Pancreas (tissue), 10 donors: ENCODE results near the gene HABP2. TPM values are rescaled to one million over a fixed set of nuclear protein-coding genes. Genes with fewer than 3 reads are reported as not detected.

Experiments used
- ATAC-seq, 4 donors: fragments of 200-7000 bp; cut with Tn5 transposase; one replicate each; pipeline versions ENCODE4 v1.8.0 to v1.9.1; 2020; ENCODE audit warnings: mild to moderate bottlenecking in 4 of 4, moderate library complexity in 4 of 4
- DNase-seq, 6 donors: peaks; one replicate each; pipeline ENCODE4 v3.0.0-alpha.2; 2020
- FAIRE-seq: peaks from 2 replicates; lab custom pipeline; 2012; peaks lifted over from hg19 to GRCh38; lab: Jason Lieb, UNC
- H3K27ac ChIP-seq, 4 donors: fragments of 200-600 bp; sonication (generic); 1 replicate in 3 of 4; 2 replicates in 1 of 4; pipeline versions ENCODE4 v1.5.0 to v1.8.0; 2020
- H3K27me3 ChIP-seq, 4 donors: fragments of 200-600 bp; one replicate each; pipeline ENCODE4 v1.8.0; 2021
- H3K36me3 ChIP-seq, 3 donors: fragments of 200-600 bp; sonication (generic) in 1 of 3; one replicate each; pipeline versions ENCODE4 v1.5.0 to v1.8.0; 2020 to 2021
- H3K4me1 ChIP-seq, 3 donors: fragments of 200-600 bp; one replicate each; pipeline ENCODE4 v1.8.0; 2021
- H3K4me3 ChIP-seq, 4 donors: fragments of 200-600 bp; sonication (generic) in 2 of 4; one replicate each; pipeline versions ENCODE4 v1.5.0 to v1.8.0; 2020 to 2021
- H3K9me3 ChIP-seq, 4 donors: fragments of 200-600 bp; one replicate each; pipeline ENCODE4 v1.8.0; 2021
- WGBS, 2 donors: extraction: QIAGEN DNeasy Blood & Tissue Kit; methylation state at CpG; one replicate each; pipeline ENCODE4 v1.1.7; 2013; 5-methylcytosine and 5-hydroxymethylcytosine counted together
- intact Hi-C, 3 donors: fragments of 100-400 bp; cut with DNase I; formaldehyde crosslinking; loops; one replicate each; pipeline versions ENCODE4 v1.11.1 to v1.14.2; 2022
- polyA plus RNA-seq, 2 donors: library from polyadenylated mRNA; stranded (reverse); fragments of 200-250 nt; gene quantifications; one replicate each; pipeline ENCODE4 v1.2.3, GENCODE V29; 2013
- total RNA-seq, 6 donors: library from RNA; stranded (reverse); fragmentation: NEBNext Ultra II Directional in 4 of 6; extraction: Animal tissue kit (Norgen Biotek cat#: 25700) in 4 of 6; gene quantifications; one replicate each; pipeline versions ENCODE4 v1.2.1 to v1.2.4, GENCODE V29; 2021 to 2023
- TF ChIP-seq, protein P1 (sequence below), 4 donors: fragments of 200-600 bp; sonication (generic) in 3 of 4; IDR thresholded peaks; one replicate each; pipeline versions ENCODE4 v1.5.0 to v1.8.0; 2021; ENCODE audit warnings: antibody characterized with exemption in 4 of 4
- donor health status: healthy with polysubstance abuse.
- donor health status: DM: no; HTN: no; CAD: no; lungs with moderate emphysema.
- donor health status: DM: no; HTN: no; CAD: no.
- donor health status: control.
- donor health status: control.
- donor health status: Bipolar disorder and iron deficiency.
- donor health status: DM: yes; HTN: yes; CAD: no.
- donor health status: DM: no; HTN: no; CAD: no.
- donor health status: DM: no; HTN: no; CAD: no.
- donor health status: DM: yes; HTN: yes; CAD: no.

The HABP2 gene
- total and polyA plus RNA-seq, 8 donors, result 8.8 to 51.7 (median 14.0) TPM

DNA sequence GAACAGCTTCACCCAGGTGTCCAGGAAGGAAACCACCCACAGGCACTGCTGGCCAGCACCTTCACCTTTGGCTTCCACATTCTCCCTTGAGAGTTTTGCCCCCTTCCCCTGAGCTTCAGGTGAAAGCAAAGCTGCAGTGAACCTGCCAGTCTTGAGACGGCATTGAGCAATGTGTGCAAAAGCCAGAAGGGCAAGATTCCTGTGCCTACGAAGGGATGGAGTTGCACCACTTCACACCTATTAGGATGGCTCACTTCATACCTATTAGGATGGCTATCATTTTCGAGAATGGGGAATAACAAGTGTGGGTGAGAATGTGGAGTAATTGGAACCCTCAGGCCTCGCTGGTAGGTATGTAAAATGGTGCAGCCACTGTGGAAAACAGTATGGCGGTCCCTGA lies 7.2 kb downstream of the HABP2 start:
- ATAC-seq, result no peak

DNA sequence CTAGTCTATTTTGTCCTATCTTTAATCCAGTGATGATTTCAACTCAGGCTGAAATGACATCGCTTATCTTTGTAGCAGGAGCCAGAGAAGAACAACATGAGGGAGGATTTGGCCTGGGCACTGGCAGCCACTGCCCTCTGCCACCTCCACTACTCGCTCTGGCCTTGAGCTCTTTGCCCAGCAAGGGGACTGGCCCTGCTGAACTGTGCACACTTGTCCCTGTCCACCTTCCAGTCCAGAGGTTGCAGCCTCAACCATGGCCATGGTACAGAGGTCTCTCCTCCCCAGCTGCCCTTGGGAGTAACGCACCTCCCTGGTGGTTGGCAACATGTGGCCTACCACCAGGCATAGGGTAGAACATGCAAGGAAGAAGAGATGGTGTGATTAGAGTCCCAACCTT lies 8.4 kb downstream of the HABP2 start:
- Histone ChIP-seq H3K9me3 (no peaks in the 10 kb centered on the region), H3K36me3 (no peaks in the 10 kb centered on the region), H3K4me3 (no peak overlapping the region), H3K27me3 (no peaks in the 10 kb centered on the region), H3K27ac (no peak overlapping the region), H3K4me1 (peaks cover 0 to 13% (median 0%) of the 10 kb centered on the region in 3 donors)
- WGBS, 2 donors, result 89 to 93% methylated on average over 3 of the region's 3 CpGs
- intact Hi-C loops, result no loop called here
- ATAC-seq (no peak), FAIRE-seq (no peak), DNase-seq (no peak)
- TF ChIP-seq, protein P1, sequence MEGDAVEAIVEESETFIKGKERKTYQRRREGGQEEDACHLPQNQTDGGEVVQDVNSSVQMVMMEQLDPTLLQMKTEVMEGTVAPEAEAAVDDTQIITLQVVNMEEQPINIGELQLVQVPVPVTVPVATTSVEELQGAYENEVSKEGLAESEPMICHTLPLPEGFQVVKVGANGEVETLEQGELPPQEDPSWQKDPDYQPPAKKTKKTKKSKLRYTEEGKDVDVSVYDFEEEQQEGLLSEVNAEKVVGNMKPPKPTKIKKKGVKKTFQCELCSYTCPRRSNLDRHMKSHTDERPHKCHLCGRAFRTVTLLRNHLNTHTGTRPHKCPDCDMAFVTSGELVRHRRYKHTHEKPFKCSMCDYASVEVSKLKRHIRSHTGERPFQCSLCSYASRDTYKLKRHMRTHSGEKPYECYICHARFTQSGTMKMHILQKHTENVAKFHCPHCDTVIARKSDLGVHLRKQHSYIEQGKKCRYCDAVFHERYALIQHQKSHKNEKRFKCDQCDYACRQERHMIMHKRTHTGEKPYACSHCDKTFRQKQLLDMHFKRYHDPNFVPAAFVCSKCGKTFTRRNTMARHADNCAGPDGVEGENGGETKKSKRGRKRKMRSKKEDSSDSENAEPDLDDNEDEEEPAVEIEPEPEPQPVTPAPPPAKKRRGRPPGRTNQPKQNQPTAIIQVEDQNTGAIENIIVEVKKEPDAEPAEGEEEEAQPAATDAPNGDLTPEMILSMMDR (IDR thresholded peaks at IDR 0.05), result no peak

More for the DNA sequence above, 7.2 kb downstream of the HABP2 start:
- Histone ChIP-seq H3K27me3 (no peaks in the 10 kb centered on the region), H3K9me3 (no peaks in the 10 kb centered on the region), H3K36me3 (no peaks in the 10 kb centered on the region), H3K4me3 (no peak overlapping the region), H3K4me1 (peaks cover 0 to 13% (median 0%) of the 10 kb centered on the region in 3 donors), H3K27ac (no peak overlapping the region)
- WGBS, 2 donors, result 85 to 86% methylated on average over 5 of the region's 5 CpGs
- TF ChIP-seq, protein P1 (IDR thresholded peaks at IDR 0.05), result no peak
- DNase-seq, result no peak
- no peak for FAIRE-seq
- intact Hi-C loops, result no loop called here

DNA sequence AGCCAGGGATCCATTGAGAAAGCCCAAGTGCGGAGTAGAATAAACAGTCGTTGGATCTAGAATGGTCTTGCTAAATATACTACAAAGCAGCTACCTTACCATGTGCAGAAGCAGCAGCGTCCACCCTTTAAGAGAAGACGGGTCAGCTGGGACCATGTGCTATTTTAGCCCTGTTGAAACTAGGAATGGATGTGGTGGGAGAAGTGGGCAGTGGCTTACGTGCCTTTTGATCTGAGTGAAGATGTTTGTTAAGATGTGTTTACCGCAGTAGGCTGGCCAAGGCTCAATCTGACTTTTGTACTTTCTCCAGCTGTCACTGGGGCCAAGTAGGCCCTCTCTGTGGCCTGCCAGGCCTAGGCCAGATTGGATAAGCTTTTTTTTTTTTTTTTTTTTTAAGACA lies 9.2 kb downstream of the HABP2 start:
- WGBS, 2 donors, result 71 to 72% methylated on average over 6 of the region's 6 CpGs

DNA sequence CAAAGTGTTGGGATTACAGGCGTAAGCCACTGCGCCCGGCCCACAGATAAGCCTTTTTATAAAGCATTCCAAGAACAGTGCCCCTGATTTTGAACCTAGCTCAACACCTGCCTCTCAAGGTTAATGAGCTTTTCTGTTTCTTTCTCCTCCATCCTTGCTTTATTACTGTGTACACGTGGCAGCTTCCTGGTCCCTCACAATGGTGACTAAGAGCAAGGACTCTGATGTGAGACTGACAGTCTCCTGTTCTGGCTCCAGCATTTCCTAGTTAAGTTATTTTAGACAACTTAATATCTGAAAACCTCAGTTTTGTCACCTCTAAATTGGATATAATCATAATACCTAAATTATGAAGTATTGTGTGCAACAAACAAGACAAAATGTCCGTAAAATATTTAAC lies 9.9 kb downstream of the HABP2 start:
- Histone ChIP-seq H3K4me1 (peaks cover 0 to 9% (median 0%) of the 10 kb centered on the region in 3 donors), H3K36me3 (no peaks in the 10 kb centered on the region), H3K27ac (peak overlapping the region in 2 of 4 donors; percentile 41 to 44), H3K27me3 (no peaks in the 10 kb centered on the region), H3K4me3 (peak overlapping the region in 1 of 4 donors; percentile 49), H3K9me3 (no peaks in the 10 kb centered on the region)
- intact Hi-C loops, result no loop called here
- TF ChIP-seq, protein P1 (IDR thresholded peaks at IDR 0.05), result no peak
- DNase-seq (no peak), FAIRE-seq (no peak), ATAC-seq (peak in 2 of 4 donors; percentile 45 to 64)
- WGBS, 2 donors, result 70 to 82% methylated on average over 5 of the region's 5 CpGs

More for the DNA sequence above, 9.2 kb downstream of the HABP2 start:
- TF ChIP-seq, protein P1 (IDR thresholded peaks at IDR 0.05), result no peak
- no peaks in the 10 kb centered on the region for H3K9me3 ChIP-seq
- intact Hi-C loops, result no loop called here
- DNase-seq (no peak), ATAC-seq (peak in 3 of 4 donors; percentile 4 to 24 (median 5)), FAIRE-seq (no peak)
- H3K4me1 ChIP-seq, result peaks cover 0 to 11% (median 0%) of the 10 kb centered on the region in 3 donors
- H3K4me3 ChIP-seq, result no peak overlapping the region
- no peaks in the 10 kb centered on the region for H3K36me3 ChIP-seq
- peak overlapping the region in 1 of 4 donors; percentile 8 for H3K27ac ChIP-seq
- H3K27me3 ChIP-seq, result no peaks in the 10 kb centered on the region

DNA sequence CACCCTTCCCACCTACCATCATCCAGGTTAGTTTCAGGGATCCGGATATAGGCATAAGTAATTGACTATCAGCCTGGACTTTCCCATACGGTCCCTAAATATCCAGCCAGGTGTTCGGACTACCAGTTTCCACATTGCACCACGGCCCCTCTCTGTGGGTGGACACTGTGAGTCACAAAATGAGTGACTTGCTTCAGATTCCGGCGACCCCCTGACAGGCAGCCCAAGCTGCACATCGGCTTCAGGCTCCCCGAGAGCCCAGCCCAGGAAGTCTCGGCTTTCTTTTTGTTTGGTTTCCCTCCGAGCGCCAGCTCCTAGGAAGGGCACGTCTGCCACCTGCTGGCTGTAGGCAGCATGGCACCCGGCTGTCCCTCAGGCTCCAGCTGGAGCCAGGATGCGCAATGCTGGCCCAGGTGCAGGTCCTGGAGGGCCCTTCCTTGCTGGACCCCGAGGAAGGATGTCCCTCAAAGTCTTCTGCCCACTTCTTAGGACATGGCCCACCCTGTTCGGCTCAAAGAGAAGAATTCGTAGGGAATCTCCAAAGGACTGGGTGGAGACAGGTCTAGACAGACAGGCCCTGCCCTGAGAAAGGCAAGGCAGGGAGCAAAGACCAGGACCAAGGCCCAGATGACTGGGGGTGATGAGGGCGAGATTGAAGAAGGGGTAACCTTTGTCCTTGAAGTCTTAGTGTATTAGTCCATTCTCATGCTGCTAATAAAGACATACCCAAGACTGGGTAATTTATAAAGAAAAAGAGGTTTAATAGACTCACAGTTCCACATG lies 10.6 kb downstream of the HABP2 start:
- no peaks in the 10 kb centered on the region for H3K36me3 ChIP-seq
- intact Hi-C loops, result no loop called here
- H3K27me3 ChIP-seq, result no peaks in the 10 kb centered on the region
- peak; percentile 70 to 96 (median 86) for DNase-seq
- FAIRE-seq, result no peak
- 5 to 6% methylated on average over 18 of the region's 18 CpGs for WGBS, 2 donors
- TF ChIP-seq, protein P1 (IDR thresholded peaks at IDR 0.05), result peak; percentile 98 to 99 (median 99)
- peak overlapping the region in 2 of 4 donors; percentile 41 to 44 for H3K27ac ChIP-seq
- H3K9me3 ChIP-seq, result no peaks in the 10 kb centered on the region
- peaks cover 0 to 9% (median 0%) of the 10 kb centered on the region in 3 donors for H3K4me1 ChIP-seq
- peak; percentile 91 to 99 (median 98) for ATAC-seq
- H3K4me3 ChIP-seq, result peak overlapping the region in 3 of 4 donors; percentile 20 to 49 (median 44)
